Psoas muscle (tissue), 8 donors: ENCODE measurements around the gene POLN. TPM values are rescaled to one million over a fixed set of nuclear protein-coding genes. Genes with fewer than 3 reads are reported as not detected.
A peak's percentile ranks its signal among the peaks of the same experiment; 100 is the strongest.

Source experiments
- ATAC-seq, 4 donors: fragments of 200-7000 bp; cut with Tn5 transposase; one replicate each; pipeline ENCODE4 v1.9.1; 2020; ENCODE audit warnings: moderate library complexity in 3 of 4, mild to moderate bottlenecking in 2 of 4
- DNase-seq, 2 donors: peaks; one replicate each; pipeline ENCODE4 v3.0.0-alpha.2; 2020
- H3K27ac ChIP-seq: fragments of 200-600 bp; one replicate; pipeline ENCODE4 v1.8.0; 2022
- H3K27me3 ChIP-seq, 3 donors: fragments of 200-600 bp in 1 of 3; one replicate each; pipeline versions ENCODE4 v1.6.1 to v1.8.0; 2013 to 2022; ENCODE audit warnings: low read length in 2 of 3, mild to moderate bottlenecking in 2 of 3, moderate library complexity in 1 of 3; ENCODE audit not compliant: insufficient read depth in 3 of 3
- H3K36me3 ChIP-seq, 2 donors: fragments of 200-600 bp in 1 of 2; one replicate each; pipeline versions ENCODE4 v1.6.1 to v1.8.0; 2013 to 2022; ENCODE audit warnings: low read depth in 1 of 2, mild to moderate bottlenecking in 1 of 2, moderate library complexity in 1 of 2; ENCODE audit not compliant: insufficient read depth in 1 of 2
- H3K4me1 ChIP-seq: fragments of 200-600 bp; one replicate; pipeline ENCODE4 v1.8.0; 2022
- H3K4me3 ChIP-seq: fragments of 200-600 bp; one replicate; pipeline ENCODE4 v1.8.0; 2022; ENCODE audit warnings: mild to moderate bottlenecking
- H3K9me3 ChIP-seq: fragments of 200-600 bp; one replicate; pipeline ENCODE4 v1.8.0; 2022
- WGBS, 3 donors: extraction: QIAGEN DNeasy Blood & Tissue Kit; methylation state at CpG; one replicate each; pipeline versions ENCODE4 v1.1.6 to v1.1.7; 2013; 5-methylcytosine and 5-hydroxymethylcytosine counted together
- intact Hi-C, 2 donors: fragments of 100-400 bp; cut with DNase I; formaldehyde crosslinking; loops; one replicate each; pipeline versions ENCODE4 v1.11.0 to v1.14.2; 2022
- polyA plus RNA-seq, 3 donors: library from polyadenylated mRNA; stranded (reverse); fragments of 200-250 nt; gene quantifications; one replicate each; pipeline ENCODE4 v1.2.3, GENCODE V29; 2013
- total RNA-seq, 4 donors: library from RNA; stranded (reverse); fragmentation: NEBNext Ultra II Directional in 2 of 4; extraction: Animal tissue kit (Norgen Biotek cat#: 25700) in 2 of 4; gene quantifications; one replicate each; pipeline versions ENCODE4 v1.2.1 to v1.2.4, GENCODE V29; 2021 to 2023
- TF ChIP-seq, protein P1 (sequence below): fragments of 200-600 bp; IDR thresholded peaks from one replicate; pipeline ENCODE4 v1.8.0; 2022; ENCODE audit warnings: antibody characterized with exemption
- donor health status: healthy with polysubstance abuse.
- donor health status: DM: no; HTN: no; CAD: no; lungs with moderate emphysema.
- donor health status: Bipolar disorder and iron deficiency.
- donor health status: healthy.
- donor health status: DM: yes; HTN: yes; CAD: no.
- donor health status: DM: no; HTN: no; CAD: no.
- donor health status: DM: no; HTN: no; CAD: no.
- donor health status: DM: yes; HTN: yes; CAD: no.

Gene POLN
- total and polyA plus RNA-seq, 7 donors = 0.44 to 3.0 (median 0.95) TPM

DNA sequence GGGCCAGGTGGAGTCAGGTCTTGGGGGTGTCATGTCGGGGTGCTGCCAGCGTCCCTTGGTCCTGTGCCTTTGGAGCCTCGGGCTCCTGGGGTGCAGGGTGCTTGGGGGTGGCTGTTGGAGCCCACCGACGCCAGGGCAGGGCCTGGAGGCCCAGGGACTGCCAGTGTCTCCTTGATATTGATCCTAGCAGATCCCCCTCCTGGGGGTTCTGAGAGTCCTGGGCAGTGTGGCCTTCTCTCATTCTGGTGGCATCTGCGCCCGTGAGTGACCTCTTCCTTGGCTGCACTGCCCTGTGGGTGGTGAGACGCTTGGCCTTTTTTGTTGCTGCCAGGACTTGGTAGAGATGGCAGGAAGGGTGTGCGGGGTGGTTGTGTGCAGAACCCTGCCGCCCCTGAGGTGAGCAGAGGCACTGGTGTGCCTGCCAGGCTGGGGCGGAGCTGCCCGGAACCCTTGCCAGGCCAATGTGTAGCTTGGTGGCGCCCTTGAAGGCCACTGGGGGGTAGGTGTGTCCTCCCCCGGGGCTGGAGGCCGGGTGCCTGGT, 175.8 kb downstream of the POLN start:
- H3K27me3 ChIP-seq = peaks cover 0 to 4% (median under 1%) of the 10 kb centered on the region in 3 donors
- peak in 2 of 4 donors; percentile 42 to 62 for ATAC-seq
- 77 to 88% (median 83%) methylated on average over 14 to 15 of the region's 15 CpGs for WGBS, 3 donors
- no peaks in the 10 kb centered on the region for H3K4me1 ChIP-seq
- TF ChIP-seq, protein P1, sequence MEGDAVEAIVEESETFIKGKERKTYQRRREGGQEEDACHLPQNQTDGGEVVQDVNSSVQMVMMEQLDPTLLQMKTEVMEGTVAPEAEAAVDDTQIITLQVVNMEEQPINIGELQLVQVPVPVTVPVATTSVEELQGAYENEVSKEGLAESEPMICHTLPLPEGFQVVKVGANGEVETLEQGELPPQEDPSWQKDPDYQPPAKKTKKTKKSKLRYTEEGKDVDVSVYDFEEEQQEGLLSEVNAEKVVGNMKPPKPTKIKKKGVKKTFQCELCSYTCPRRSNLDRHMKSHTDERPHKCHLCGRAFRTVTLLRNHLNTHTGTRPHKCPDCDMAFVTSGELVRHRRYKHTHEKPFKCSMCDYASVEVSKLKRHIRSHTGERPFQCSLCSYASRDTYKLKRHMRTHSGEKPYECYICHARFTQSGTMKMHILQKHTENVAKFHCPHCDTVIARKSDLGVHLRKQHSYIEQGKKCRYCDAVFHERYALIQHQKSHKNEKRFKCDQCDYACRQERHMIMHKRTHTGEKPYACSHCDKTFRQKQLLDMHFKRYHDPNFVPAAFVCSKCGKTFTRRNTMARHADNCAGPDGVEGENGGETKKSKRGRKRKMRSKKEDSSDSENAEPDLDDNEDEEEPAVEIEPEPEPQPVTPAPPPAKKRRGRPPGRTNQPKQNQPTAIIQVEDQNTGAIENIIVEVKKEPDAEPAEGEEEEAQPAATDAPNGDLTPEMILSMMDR = no peak
- no peak overlapping the region for H3K27ac ChIP-seq
- H3K36me3 ChIP-seq = no peaks in the 10 kb centered on the region
- DNase-seq = no peak
- intact Hi-C loops = no loop called here
- H3K9me3 ChIP-seq = no peaks in the 10 kb centered on the region
- H3K4me3 ChIP-seq = no peak overlapping the region

GRCh38 chr4:2065106-2065930, 176.6 kb downstream of the POLN start:
- DNase-seq = no peak

GRCh38 chr4:2064276-2064991, 177.5 kb downstream of the POLN start:
- TF ChIP-seq, protein P1 = no peak
- H3K27me3 ChIP-seq = peaks cover 0 to 11% (median 10%) of the 10 kb centered on the region in 3 donors
- DNase-seq = no peak

More at GRCh38 chr4:2065106-2065930, 176.6 kb downstream of the POLN start:
- ATAC-seq = no peak
- Histone ChIP-seq H3K36me3 (no peaks in the 10 kb centered on the region), H3K9me3 (no peaks in the 10 kb centered on the region), H3K27ac (no peak overlapping the region), H3K27me3 (peaks cover 0 to 7% (median 4%) of the 10 kb centered on the region in 3 donors), H3K4me1 (peaks cover 2% of the 10 kb centered on the region), H3K4me3 (no peak overlapping the region)
- TF ChIP-seq, protein P1 = no peak
- intact Hi-C loops = no loop called here
- 71 to 78% (median 72%) methylated on average over 19 to 24 of the region's 24 CpGs for WGBS, 3 donors

GRCh38 chr4:2063557-2064275, 178.2 kb downstream of the POLN start:
- Histone ChIP-seq H3K27me3 (peaks cover 0 to 11% (median 10%) of the 10 kb centered on the region in 3 donors), H3K4me1 (peaks cover 4% of the 10 kb centered on the region), H3K4me3 (no peak overlapping the region), H3K9me3 (no peaks in the 10 kb centered on the region), H3K36me3 (no peaks in the 10 kb centered on the region), H3K27ac (no peak overlapping the region)
- intact Hi-C loops = no loop called here
- TF ChIP-seq, protein P1 = no peak
- 93 to 95% (median 93%) methylated on average over 50 to 53 of the region's 53 CpGs for WGBS, 3 donors
- ATAC-seq (no peak), DNase-seq (peak in 1 of 2 donors; percentile 46)

More at GRCh38 chr4:2064276-2064991, 177.5 kb downstream of the POLN start:
- Histone ChIP-seq H3K4me3 (no peak overlapping the region), H3K9me3 (no peaks in the 10 kb centered on the region), H3K4me1 (peaks cover 4% of the 10 kb centered on the region), H3K36me3 (no peaks in the 10 kb centered on the region), H3K27ac (no peak overlapping the region)
- ATAC-seq = no peak
- WGBS, 3 donors = 80 to 83% (median 82%) methylated on average over 38 to 40 of the region's 40 CpGs
- intact Hi-C loops = no loop called here
